Breast epithelium (tissue), 4 donors: ENCODE measurements around the gene TOP1. TPM values are rescaled to one million over a fixed set of nuclear protein-coding genes. Genes with fewer than 3 reads are reported as not detected.
"Not testable (repeated sequence)": the region's sequence is repeated elsewhere in the genome, so short reads cannot be mapped to it uniquely, and the experiment has no call there.

Experiments used
- DNase-seq, 2 donors: peaks; one replicate each; pipeline ENCODE4 v3.0.0-alpha.2; 2019; ENCODE audit warnings: low spot score in 2 of 2
- H3K27ac ChIP-seq, 2 donors: fragments of 200-600 bp; sonication (generic) in 1 of 2; one replicate each; pipeline ENCODE4 v1.5.1; 2016 to 2019; ENCODE audit warnings: mild to moderate bottlenecking in 1 of 2
- H3K27me3 ChIP-seq, 2 donors: fragments of 200-600 bp; sonication (generic) in 1 of 2; one replicate each; pipeline versions ENCODE4 v1.5.1 to v1.6.0; 2017 to 2019; ENCODE audit warnings: control low read depth in 1 of 2, mild to moderate bottlenecking in 1 of 2
- H3K36me3 ChIP-seq: fragments of 200-600 bp; one replicate; pipeline ENCODE4 v1.5.1; 2019
- H3K4me1 ChIP-seq, 2 donors: fragments of 200-600 bp; sonication (generic); one replicate each; pipeline ENCODE4 v1.5.1; 2016 to 2019; ENCODE audit warnings: control low read depth in 1 of 2
- H3K4me3 ChIP-seq, 3 donors: fragments of 200-600 bp; sonication (generic); 1 replicate in 2 of 3; 2 replicates in 1 of 3; pipeline ENCODE4 v1.5.1; 2016 to 2019; ENCODE audit warnings: mild to moderate bottlenecking in 3 of 3, moderate library complexity in 2 of 3
- H3K9me3 ChIP-seq, 2 donors: fragments of 200-600 bp; sonication (generic) in 1 of 2; one replicate each; pipeline ENCODE4 v1.5.1; 2016 to 2019; ENCODE audit warnings: control low read depth in 1 of 2
- POLR2A ChIP-seq: fragments of 450-650 bp; IDR thresholded peaks from one replicate; pipeline ENCODE4 v1.6.1; 2016; ENCODE audit warnings: antibody characterized with exemption, mild to moderate bottlenecking, moderate library complexity
- POLR2AphosphoS5 ChIP-seq, 3 donors: sonication (generic); formaldehyde crosslinking; IDR thresholded peaks; one replicate each; pipeline ENCODE4 v1.6.1; 2017; ENCODE audit warnings: antibody characterized with exemption in 3 of 3
- intact Hi-C: fragments of 100-400 bp; cut with DNase I; formaldehyde crosslinking; loops from one replicate; pipeline ENCODE4 v1.15.1; 2023; ENCODE audit warnings: low total_unique reads
- total RNA-seq, 3 donors: library from RNA; depleted of rRNA; stranded (reverse); fragments of >200 nt; gene quantifications; one replicate each; pipeline ENCODE4 v1.1.0, GENCODE V29; 2016
- TF ChIP-seq, protein P1 (sequence below), 3 donors: fragments of 450-650 bp; IDR thresholded peaks; one replicate each; pipeline ENCODE4 v1.5.1; 2016 to 2017; ENCODE audit warnings: antibody characterized with exemption in 3 of 3, mild to moderate bottlenecking in 3 of 3, moderate library complexity in 3 of 3

TOP1 gene
- total RNA-seq, 3 donors from 2014 or later, result 24.0 to 41.6 (median 40.3) TPM

DNA sequence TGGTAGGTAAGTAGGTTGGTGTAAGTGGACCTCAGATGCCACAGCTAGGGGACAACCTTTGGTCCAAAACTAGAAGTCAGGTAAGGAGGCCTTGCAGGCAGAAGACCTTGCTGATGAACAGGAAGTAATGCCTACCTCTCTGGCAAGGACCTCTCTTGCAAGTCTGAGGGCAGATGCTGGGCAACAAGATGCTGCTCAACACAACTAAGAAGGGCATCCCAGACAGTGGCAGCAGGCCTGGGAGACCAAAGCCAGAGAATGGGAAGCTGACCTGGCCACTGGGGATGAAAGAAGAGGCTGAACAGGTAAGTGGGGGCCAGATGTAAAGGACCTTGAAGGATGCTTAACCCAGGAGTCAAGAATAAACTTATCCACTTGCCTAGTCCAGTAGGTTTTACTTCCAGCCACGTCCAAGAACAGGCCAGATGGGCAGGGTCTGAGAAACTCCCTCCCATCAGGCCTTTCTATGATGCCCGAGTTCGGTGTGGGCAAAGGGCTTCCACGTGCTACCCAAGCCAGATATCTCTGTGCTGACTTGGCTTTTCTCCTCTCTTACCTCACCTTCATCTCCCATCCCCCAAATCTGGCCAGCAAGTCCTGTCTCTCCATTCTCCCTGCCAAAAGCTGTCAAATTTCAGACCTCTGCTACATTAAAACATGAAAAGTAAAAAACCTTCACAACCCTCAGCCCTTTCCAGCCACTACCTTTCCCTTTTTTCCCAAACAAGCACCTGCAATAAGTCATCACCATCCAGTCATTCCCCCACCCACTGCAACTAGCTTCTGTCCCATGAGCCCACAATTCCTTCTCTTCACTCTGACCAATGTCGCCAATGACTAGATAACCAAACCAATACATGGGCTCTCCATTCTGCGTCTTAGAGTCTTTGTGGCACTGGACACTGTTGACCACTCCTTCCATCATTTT, 97.2 kb downstream of the TOP1 start:
- Histone ChIP-seq H3K4me3 (no peak overlapping the region), H3K9me3 (no peaks in the 10 kb centered on the region), H3K27ac (no peak overlapping the region), H3K4me1 (no peaks in the 10 kb centered on the region), H3K36me3 (no peaks in the 10 kb centered on the region), H3K27me3 (no peaks in the 10 kb centered on the region)
- intact Hi-C loops, result no loop called here
- TF ChIP-seq, protein P1, sequence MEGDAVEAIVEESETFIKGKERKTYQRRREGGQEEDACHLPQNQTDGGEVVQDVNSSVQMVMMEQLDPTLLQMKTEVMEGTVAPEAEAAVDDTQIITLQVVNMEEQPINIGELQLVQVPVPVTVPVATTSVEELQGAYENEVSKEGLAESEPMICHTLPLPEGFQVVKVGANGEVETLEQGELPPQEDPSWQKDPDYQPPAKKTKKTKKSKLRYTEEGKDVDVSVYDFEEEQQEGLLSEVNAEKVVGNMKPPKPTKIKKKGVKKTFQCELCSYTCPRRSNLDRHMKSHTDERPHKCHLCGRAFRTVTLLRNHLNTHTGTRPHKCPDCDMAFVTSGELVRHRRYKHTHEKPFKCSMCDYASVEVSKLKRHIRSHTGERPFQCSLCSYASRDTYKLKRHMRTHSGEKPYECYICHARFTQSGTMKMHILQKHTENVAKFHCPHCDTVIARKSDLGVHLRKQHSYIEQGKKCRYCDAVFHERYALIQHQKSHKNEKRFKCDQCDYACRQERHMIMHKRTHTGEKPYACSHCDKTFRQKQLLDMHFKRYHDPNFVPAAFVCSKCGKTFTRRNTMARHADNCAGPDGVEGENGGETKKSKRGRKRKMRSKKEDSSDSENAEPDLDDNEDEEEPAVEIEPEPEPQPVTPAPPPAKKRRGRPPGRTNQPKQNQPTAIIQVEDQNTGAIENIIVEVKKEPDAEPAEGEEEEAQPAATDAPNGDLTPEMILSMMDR (IDR thresholded peaks at IDR 0.05), result no peak
- TF ChIP-seq POLR2AphosphoS5 (IDR thresholded peaks at IDR 0.05), result no peak
- no peak for TF ChIP-seq POLR2A
- no peak for DNase-seq

GRCh38 chr20:41126719-41127118, 98.1 kb downstream of the TOP1 start:
- TF ChIP-seq POLR2AphosphoS5 (IDR thresholded peaks at IDR 0.05) (no peak), POLR2A (no peak)
- TF ChIP-seq, protein P1 (IDR thresholded peaks at IDR 0.05), result no peak
- no peak for DNase-seq
- H3K4me3 ChIP-seq, result no peak overlapping the region
- no peak overlapping the region for H3K27ac ChIP-seq
- no peaks in the 10 kb centered on the region for H3K4me1 ChIP-seq
- no peaks in the 10 kb centered on the region for H3K36me3 ChIP-seq
- H3K9me3 ChIP-seq, result no peaks in the 10 kb centered on the region
- no peaks in the 10 kb centered on the region for H3K27me3 ChIP-seq
- intact Hi-C loops, result no loop called here

- H3K27me3 ChIP-seq, intact Hi-C loops, H3K9me3 ChIP-seq, H3K36me3 ChIP-seq, H3K27ac ChIP-seq, DNase-seq, H3K4me1 ChIP-seq, H3K4me3 ChIP-seq: not testable (repeated sequence)
Observed at GRCh38 chr20:41128317-41128716, 99.7 kb downstream of the TOP1 start.

- no peak for DNase-seq
- Histone ChIP-seq H3K36me3 (no peaks in the 10 kb centered on the region), H3K27me3 (no peaks in the 10 kb centered on the region), H3K27ac (no peak overlapping the region), H3K9me3 (no peaks in the 10 kb centered on the region), H3K4me3 (no peak overlapping the region), H3K4me1 (peaks cover 0 to 3% of the 10 kb centered on the region in 2 donors)
- intact Hi-C loops, result no loop called here
- TF ChIP-seq POLR2AphosphoS5 (IDR thresholded peaks at IDR 0.05) (no peak), POLR2A (no peak)
- TF ChIP-seq, protein P1 (IDR thresholded peaks at IDR 0.05), result no peak
Observed at GRCh38 chr20:41131594-41132387, 103.2 kb downstream of the TOP1 start.

DNA sequence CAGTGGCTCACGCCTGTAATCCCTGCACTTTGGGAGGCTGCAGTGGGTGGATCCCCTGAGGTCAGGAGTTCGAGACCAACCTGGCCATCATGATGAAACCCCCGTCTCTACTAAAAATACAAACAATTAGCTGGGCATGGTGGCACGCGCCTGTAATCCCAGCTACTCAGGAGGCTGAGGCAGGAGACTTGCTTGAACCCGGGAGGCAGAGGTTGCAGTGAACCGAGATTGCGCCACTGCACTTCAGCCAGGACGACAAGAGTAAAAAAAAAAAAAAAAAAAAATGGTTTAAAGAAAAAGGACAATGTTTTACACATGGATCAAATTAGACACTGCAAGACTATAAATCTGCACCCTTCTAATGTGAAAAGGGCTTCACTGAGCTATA, 103.8 kb downstream of the TOP1 start:
- H3K27ac ChIP-seq, H3K4me1 ChIP-seq, H3K27me3 ChIP-seq, H3K36me3 ChIP-seq, H3K9me3 ChIP-seq, intact Hi-C loops, DNase-seq, H3K4me3 ChIP-seq: not testable (repeated sequence)
